GM06990 (cell line): Measurements from ENCODE around the gene COL27A1.
"Not testable (repeated sequence)": the region's sequence is repeated elsewhere in the genome, so short reads cannot be mapped to it uniquely, and the experiment has no call there.

Experiments
- DNase-seq: peaks from one replicate; pipeline ENCODE4 v3.0.0-alpha.2; 2011; ENCODE audit not compliant: insufficient read length; ENCODE audit errors: extremely low read depth
- H3K27me3 ChIP-seq: replicated peaks from 2 replicates; pipeline ENCODE4 v1.6.0; 2011; ENCODE audit warnings: low read length; ENCODE audit not compliant: control insufficient read depth, insufficient read depth
- H3K36me3 ChIP-seq: 2 replicates; pipeline ENCODE4 v1.5.1; 2011; ENCODE audit warnings: low read length; ENCODE audit not compliant: control insufficient read depth, insufficient read depth
- H3K4me3 ChIP-seq: replicated peaks from 2 replicates; pipeline ENCODE4 v1.5.1; 2011; ENCODE audit warnings: low read depth, mild to moderate bottlenecking, control low read depth, low read length
- TF ChIP-seq, protein P1 (sequence below): IDR thresholded peaks from 2 replicates; pipeline ENCODE4 v1.5.1; 2011; ENCODE audit warnings: low read length, control low read depth, mild to moderate bottlenecking, inconsistent platforms; ENCODE audit not compliant: insufficient read depth, poor library complexity, severe bottlenecking

COL27A1 gene

DNA sequence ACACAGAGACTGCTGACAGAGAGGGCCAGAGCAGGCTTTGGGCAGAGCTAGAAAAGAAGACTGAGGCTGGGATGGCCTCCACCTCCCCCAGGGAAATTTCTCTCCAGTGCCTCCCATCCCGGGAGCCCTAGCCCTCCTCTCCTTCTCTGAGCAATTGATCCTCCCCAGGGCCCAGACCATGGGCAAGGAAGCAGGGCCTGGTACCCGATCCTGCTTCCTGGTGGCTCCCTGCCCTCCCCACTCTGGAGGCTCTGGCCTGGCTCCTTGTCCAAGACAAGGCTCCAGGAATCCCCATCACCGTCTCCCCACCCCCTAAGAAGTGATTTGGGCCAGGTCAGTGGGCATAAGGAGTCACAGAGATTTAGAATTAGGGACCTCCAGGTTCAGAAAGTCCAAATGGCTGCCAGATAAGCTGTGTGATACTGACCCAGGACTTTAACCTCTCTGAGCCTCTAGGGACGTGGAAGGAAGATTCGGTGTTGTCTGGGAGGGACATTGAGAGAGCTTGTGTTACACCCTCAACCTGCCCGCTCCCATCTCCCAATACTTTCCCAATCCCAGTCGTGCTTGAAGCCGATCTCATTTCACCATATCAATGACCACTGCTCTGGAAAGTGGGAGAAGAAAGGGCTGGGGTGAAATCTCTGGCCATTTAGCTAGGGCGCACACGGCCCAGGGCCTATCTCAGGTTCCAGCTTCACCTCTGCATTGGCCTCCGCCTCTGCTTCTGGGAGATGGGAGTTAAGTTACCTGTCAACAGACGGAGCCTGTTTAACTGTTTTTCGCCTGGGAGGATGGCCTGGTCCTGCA, 30.5 kb upstream of the COL27A1 start:
- Histone ChIP-seq H3K4me3 (no peak overlapping the region), H3K36me3 (no peaks in the 10 kb centered on the region), H3K27me3 (peaks cover 2% of the 10 kb centered on the region)
- TF ChIP-seq, protein P1, sequence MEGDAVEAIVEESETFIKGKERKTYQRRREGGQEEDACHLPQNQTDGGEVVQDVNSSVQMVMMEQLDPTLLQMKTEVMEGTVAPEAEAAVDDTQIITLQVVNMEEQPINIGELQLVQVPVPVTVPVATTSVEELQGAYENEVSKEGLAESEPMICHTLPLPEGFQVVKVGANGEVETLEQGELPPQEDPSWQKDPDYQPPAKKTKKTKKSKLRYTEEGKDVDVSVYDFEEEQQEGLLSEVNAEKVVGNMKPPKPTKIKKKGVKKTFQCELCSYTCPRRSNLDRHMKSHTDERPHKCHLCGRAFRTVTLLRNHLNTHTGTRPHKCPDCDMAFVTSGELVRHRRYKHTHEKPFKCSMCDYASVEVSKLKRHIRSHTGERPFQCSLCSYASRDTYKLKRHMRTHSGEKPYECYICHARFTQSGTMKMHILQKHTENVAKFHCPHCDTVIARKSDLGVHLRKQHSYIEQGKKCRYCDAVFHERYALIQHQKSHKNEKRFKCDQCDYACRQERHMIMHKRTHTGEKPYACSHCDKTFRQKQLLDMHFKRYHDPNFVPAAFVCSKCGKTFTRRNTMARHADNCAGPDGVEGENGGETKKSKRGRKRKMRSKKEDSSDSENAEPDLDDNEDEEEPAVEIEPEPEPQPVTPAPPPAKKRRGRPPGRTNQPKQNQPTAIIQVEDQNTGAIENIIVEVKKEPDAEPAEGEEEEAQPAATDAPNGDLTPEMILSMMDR: no peak
- DNase-seq: no peak

DNA sequence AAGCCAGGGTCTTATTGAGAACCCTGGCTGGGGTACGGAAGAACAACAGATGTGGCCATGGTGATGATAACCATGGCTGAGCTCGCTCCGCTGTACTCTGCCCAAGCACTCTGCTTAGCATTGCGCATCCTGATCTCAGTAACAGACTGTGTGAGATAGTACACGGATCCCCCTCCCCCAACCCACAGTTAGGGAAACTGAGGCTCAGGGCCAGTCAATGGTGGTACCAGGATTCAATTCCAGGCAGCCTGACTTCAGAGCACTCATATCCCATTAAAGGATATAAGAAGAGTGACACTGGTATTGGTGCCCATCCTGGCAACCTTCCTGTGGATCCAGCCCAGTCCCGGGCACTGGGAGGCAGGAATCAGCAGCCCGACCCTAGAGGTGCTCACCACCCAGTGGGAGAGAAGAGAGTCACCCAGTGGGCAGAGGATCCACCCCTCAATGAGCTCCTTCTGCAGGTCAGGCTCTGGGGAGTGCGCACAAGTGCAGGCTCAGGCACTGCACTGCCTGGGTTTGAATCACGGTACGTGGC, 29.8 kb upstream of the COL27A1 start:
- Histone ChIP-seq H3K4me3 (no peak overlapping the region), H3K27me3 (no peaks in the 10 kb centered on the region; the same call in none of the 2 replicates), H3K36me3 (no peaks in the 10 kb centered on the region)
- no peak for DNase-seq
- TF ChIP-seq, protein P1: no peak

DNA sequence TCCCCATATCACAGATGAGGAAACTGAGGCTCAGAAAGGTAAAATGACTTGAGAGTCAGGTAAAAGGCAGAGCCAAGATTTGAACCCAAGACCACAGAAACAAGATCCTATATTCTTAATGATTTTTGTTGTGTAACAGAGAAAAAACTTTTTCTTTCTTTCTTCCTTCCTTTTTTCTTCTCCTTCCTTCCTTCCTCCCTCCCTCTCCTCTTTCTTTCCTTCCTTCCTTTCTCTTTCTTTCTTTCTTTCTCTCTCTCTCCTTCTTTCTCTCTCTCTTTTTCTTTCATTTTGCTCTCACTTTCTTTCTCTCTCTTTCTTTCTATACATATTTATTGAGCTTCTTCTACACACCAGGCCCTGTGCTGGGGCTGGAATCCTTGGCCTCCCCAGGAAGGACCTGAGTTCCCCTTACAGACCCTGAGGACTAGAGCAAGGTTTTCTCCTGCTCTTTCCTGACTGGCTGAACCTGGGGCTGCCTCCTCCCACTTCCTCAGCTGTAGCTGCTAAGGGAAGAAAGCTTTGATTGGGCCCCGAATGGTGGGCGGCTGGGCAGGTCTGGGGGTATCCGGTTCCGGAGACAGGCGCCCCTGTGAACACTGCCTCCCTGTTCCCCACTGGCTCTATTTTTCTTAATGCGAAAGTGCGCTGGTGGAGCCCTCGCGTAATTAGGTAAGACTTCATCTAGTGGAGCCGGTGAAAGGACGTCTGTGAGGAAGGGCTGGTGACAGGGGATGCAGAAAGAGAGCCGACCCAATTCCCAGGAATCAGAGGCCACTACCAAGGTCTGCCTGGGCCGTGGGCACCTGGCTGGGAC, 28.9 kb upstream of the COL27A1 start:
- DNase-seq: no peak
- TF ChIP-seq, protein P1: no peak
- Histone ChIP-seq H3K36me3 (no peaks in the 10 kb centered on the region), H3K27me3 (no peaks in the 10 kb centered on the region; the same call in none of the 2 replicates), H3K4me3 (no peak overlapping the region)

DNA sequence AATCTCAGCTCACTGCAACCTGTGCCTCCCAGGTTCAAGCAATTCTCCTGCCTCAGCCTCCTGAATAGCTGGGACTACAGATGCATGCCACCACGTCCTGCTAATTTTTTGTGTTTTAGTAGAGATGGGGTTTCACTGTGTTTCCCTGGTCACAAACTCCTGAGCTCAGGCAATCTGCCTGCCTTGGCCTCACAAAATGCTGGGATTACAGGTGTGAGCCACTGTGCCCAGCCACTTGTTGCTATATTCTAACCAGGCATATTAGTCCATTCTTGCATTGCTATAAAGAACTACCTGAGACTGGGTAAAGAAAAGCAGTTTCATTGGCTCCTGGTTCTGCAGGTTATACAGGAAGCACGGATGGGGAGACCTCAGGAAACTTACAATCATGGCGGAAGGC, 26.6 kb upstream of the COL27A1 start:
- not testable (repeated sequence) for H3K4me3 ChIP-seq, H3K27me3 ChIP-seq

DNA sequence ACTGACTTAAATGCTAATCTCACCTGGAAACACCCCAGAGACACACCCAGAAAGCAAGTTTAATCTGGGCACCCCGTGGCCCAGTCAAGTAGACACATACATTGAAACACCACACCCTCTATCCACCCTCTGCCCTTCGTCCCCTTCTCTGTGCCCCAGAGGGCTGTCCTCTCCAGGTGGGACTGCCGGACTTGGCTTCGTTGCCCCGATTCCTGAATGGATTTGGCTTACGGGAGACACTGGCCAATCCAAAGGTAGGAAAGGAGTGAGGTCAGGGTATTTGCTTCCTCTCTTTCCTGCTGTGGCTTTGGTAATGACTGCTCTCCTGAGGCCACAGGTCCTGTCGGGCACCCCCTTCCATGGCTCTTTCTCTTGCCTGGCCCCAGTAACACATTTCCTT, 25.2 kb upstream of the COL27A1 start:
- TF ChIP-seq, protein P1: no peak
- Histone ChIP-seq H3K36me3 (no peaks in the 10 kb centered on the region), H3K4me3 (no peak overlapping the region), H3K27me3 (no peaks in the 10 kb centered on the region)
- DNase-seq: no peak

More for the DNA sequence above, 26.6 kb upstream of the COL27A1 start:
- DNase-seq, H3K36me3 ChIP-seq: not testable (repeated sequence)

DNA sequence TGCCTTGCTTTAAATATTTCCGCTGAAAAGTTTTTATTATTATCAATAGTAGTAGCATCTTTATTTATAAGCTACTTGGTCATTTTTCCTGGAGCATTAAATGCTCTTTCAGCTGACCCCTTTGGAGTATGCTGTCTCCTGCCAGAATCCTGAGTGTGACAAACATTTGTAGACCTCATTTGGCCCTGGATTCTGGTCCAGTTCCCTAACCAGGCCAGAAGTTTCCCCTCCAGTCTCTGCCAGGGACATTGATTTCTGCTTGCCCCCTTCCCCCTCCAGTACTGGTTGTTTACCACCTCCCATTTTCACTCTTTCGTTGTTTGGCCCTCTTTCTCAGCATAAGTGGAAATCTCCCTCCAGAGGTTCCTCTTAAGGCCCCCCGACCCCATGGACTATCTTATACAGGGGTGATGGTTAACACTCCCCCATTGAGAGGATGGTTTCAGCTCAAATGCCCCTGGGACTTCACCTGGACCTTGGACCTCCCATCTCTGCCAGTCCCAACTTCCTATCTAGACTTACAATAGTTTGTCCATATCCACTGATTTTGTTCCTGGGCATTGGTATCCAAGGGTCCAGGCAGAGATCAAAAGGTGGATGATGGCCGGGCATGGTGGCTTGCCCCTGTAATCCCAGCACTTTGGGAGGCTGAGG, 24.6 kb upstream of the COL27A1 start:
- no peaks in the 10 kb centered on the region for H3K36me3 ChIP-seq
- no peaks in the 10 kb centered on the region for H3K27me3 ChIP-seq

More for the DNA sequence above, 24.6 kb upstream of the COL27A1 start:
- H3K4me3 ChIP-seq: no peak overlapping the region
- TF ChIP-seq, protein P1: no peak
- DNase-seq: no peak
